Measurements from ENCODE around the gene CHAD. TPM values are rescaled to one million over a fixed set of nuclear protein-coding genes. Genes with fewer than 3 reads are reported as not detected.
A peak's percentile ranks its signal among the peaks of the same experiment; 100 is the strongest.

CHAD gene
- total RNA-seq, 1 experiment from 2014 or later, result not detected

DNA sequence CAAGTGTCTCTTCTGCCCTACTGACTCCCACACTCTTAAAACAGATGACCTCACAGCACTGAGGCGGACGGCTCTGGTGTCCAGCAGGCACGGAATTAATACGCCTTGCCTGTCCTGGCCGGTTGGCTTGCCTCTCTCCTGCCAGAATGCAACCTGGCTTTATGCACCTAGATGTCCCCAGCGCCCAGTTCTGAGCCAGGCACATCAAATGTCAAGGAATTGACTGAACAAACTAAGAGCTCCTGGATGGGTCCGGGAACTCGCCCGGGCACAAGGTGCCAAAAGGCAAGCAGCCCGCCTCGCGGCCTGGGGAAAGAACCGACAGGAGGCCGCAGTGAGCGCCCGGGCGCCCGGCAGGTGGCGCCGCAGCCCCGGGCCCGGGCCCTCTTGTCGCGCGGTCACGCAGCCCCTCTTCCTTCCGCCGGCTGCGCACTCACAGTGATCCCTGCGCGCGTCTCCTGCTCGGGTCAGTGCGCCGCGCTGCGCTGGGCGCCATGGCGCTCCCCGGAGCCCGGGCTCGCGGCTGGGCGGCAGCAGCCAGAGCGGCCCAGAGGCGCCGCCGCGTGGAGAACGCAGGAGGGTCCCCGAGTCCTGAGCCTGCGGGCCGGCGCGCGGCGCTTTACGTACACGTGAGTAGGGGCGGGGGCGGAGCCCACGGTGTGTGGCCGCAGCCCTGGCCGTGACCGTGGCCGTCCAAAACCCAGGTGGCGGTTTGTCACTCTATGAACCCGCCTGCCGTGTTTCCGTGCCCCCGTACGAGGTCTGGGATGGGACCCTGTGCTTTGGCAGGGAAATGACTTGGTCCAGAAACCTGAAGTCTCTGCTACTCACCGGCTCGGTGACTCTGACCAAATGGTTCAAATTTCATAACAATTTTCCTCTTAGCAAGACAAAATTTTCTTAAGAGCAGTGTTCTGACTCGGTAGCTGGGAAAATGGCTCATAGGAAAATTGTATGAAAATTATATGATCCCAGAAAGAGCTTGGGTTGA lies 10.0 kb upstream of the CHAD start, which contains the start of gene RSAD1:
Gene RSAD1, plus strand, starts transcription at position 470 of the 991 bp plus-strand sequence. Its CDS starts 25 bp downstream, at position 495.
- peak; percentile 98 to 99 for DNase-seq
- no peaks in the 10 kb centered on the region for H3K9me3 Mint-ChIP-seq (ENCODE audit: unreplicated experiment)
- POLR2A ChIA-PET, result interaction anchor here (0.5 to 1.4 kb wide), 16 partner anchors 11 to 304 kb away, joined by 3 to 17 read pairs (median 4); partner anchors contain the start of genes EPN3, LRRC59 and LUC7L3
- Histone ChIP-seq H3K4me3 (ENCODE audit: low read depth, low read length) (peak within 1 kb of the TSS; percentile 70), H3K36me3 (ENCODE audit: control insufficient read depth, insufficient read depth, low read length) (peaks cover 9% of the 10 kb centered on the region), H3K9me3 (no peaks in the 10 kb centered on the region), H3K4me1 (peaks cover 22% of the 10 kb centered on the region), H3K27me3 (replicated peaks; ENCODE audit: control insufficient read depth, insufficient read depth, low read length) (no peaks in the 10 kb centered on the region)
- BruUV-seq (replicated peaks), result no TSS peak
- no peaks in the 10 kb centered on the region for H3K27me3 Mint-ChIP-seq (ENCODE audit: insufficient read depth, unreplicated experiment)
- peaks cover 37% of the 10 kb centered on the region for H3K36me3 Mint-ChIP-seq (ENCODE audit: insufficient read depth, unreplicated experiment)
- TF ChIP-seq, protein P1, sequence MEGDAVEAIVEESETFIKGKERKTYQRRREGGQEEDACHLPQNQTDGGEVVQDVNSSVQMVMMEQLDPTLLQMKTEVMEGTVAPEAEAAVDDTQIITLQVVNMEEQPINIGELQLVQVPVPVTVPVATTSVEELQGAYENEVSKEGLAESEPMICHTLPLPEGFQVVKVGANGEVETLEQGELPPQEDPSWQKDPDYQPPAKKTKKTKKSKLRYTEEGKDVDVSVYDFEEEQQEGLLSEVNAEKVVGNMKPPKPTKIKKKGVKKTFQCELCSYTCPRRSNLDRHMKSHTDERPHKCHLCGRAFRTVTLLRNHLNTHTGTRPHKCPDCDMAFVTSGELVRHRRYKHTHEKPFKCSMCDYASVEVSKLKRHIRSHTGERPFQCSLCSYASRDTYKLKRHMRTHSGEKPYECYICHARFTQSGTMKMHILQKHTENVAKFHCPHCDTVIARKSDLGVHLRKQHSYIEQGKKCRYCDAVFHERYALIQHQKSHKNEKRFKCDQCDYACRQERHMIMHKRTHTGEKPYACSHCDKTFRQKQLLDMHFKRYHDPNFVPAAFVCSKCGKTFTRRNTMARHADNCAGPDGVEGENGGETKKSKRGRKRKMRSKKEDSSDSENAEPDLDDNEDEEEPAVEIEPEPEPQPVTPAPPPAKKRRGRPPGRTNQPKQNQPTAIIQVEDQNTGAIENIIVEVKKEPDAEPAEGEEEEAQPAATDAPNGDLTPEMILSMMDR (IDR thresholded peaks at IDR 0.05; ENCODE audit: insufficient read depth in 1 of 2, low read depth in 1 of 2, low read length in 1 of 2, severe bottlenecking in 1 of 2, unreplicated experiment in 1 of 2), result peak; percentile 80 to 99
- H3K4me3 Mint-ChIP-seq (ENCODE audit: unreplicated experiment), result peak within 1 kb of the TSS; percentile 78
- H3K4me1 Mint-ChIP-seq (ENCODE audit: low read depth, unreplicated experiment), result peaks cover 50% of the 10 kb centered on the region
- intact Hi-C loops (cut with micrococcal nuclease; ENCODE audit: unreplicated experiment), result loop anchor here (1.0 to 5.0 kb wide), 8 partner anchors 30 to 278 kb away; partner anchors contain the start of genes ANKRD40, LRRC59 and MYCBPAP
- peak within 1 kb of the TSS; percentile 90 for H3K27ac Mint-ChIP-seq (ENCODE audit: unreplicated experiment)
- CTCF ChIA-PET, result interaction anchor here (0.5 to 2.4 kb wide), 68 partner anchors 9 to 1152 kb away, joined by 3 to 67 read pairs (median 4); partner anchors contain the start of genes ACSF2, CACNA1G, EPN3 and LRRC59

DNA sequence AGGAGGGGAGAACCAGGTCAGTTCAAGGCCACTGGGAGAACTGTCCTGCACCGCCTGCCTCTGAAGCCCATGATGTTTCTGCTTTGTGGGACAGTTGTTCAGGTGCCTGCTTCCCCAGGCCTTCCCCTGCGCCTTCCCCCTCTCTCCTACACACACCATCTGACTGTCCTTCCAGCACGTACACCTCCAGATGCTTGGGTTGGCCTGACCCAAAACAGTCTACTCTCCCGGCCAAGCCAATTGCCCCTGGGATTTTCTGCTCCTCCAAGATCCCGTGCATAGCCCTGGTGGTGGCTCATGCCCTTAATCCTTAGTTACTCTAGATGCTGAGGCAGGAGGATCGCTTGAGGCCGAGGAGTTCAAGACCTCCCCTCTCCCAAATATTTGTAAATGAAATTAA lies 9.3 kb upstream of the CHAD start:
- ChIA-PET POLR2A (interaction anchor here (0.6 to 0.7 kb wide), 2 partner anchors 10 to 305 kb away, joined by 3 to 8 read pairs; no protein-coding TSS in a partner anchor), CTCF (interaction anchor here (0.6 to 2.4 kb wide), 27 partner anchors 10 to 1152 kb away, joined by 3 to 67 read pairs (median 5); partner anchors contain the start of genes EPN3 and LRRC59)
- Histone ChIP-seq H3K36me3 (ENCODE audit: control insufficient read depth, insufficient read depth, low read length) (peaks cover 4% of the 10 kb centered on the region; the same call in 1 of the 2 replicates), H3K4me1 (peaks cover 22% of the 10 kb centered on the region), H3K4me3 (ENCODE audit: low read depth, low read length) (peak overlapping the region; percentile 70), H3K9me3 (no peaks in the 10 kb centered on the region), H3K27me3 (replicated peaks; ENCODE audit: control insufficient read depth, insufficient read depth, low read length) (no peaks in the 10 kb centered on the region)
- BruUV-seq (replicated peaks), result no TSS peak
- no peaks in the 10 kb centered on the region for H3K27me3 Mint-ChIP-seq (ENCODE audit: insufficient read depth, unreplicated experiment)
- H3K4me3 Mint-ChIP-seq (ENCODE audit: unreplicated experiment), result peak overlapping the region; percentile 78
- intact Hi-C loops (cut with micrococcal nuclease; ENCODE audit: unreplicated experiment), result loop anchor here (1.0 to 5.0 kb wide), 4 partner anchors 31 to 229 kb away; partner anchors contain the start of genes ANKRD40 and MYCBPAP
- TF ChIP-seq, protein P1 (IDR thresholded peaks at IDR 0.05; ENCODE audit: insufficient read depth in 1 of 2, low read depth in 1 of 2, low read length in 1 of 2, severe bottlenecking in 1 of 2, unreplicated experiment in 1 of 2), result no peak
- no peak for DNase-seq
- H3K9me3 Mint-ChIP-seq (ENCODE audit: unreplicated experiment), result no peaks in the 10 kb centered on the region
- H3K27ac Mint-ChIP-seq (ENCODE audit: unreplicated experiment), result peak overlapping the region; percentile 90
- H3K4me1 Mint-ChIP-seq (ENCODE audit: low read depth, unreplicated experiment), result peaks cover 49% of the 10 kb centered on the region
- H3K36me3 Mint-ChIP-seq (ENCODE audit: insufficient read depth, unreplicated experiment), result peaks cover 29% of the 10 kb centered on the region
